ENCODE data around the gene ZCCHC14.
A peak's percentile ranks its signal among the peaks of the same experiment; 100 is the strongest.
"Not testable (repeated sequence)": the region's sequence is repeated elsewhere in the genome, so short reads cannot be mapped to it uniquely, and the experiment has no call there.

The ZCCHC14 gene

DNA sequence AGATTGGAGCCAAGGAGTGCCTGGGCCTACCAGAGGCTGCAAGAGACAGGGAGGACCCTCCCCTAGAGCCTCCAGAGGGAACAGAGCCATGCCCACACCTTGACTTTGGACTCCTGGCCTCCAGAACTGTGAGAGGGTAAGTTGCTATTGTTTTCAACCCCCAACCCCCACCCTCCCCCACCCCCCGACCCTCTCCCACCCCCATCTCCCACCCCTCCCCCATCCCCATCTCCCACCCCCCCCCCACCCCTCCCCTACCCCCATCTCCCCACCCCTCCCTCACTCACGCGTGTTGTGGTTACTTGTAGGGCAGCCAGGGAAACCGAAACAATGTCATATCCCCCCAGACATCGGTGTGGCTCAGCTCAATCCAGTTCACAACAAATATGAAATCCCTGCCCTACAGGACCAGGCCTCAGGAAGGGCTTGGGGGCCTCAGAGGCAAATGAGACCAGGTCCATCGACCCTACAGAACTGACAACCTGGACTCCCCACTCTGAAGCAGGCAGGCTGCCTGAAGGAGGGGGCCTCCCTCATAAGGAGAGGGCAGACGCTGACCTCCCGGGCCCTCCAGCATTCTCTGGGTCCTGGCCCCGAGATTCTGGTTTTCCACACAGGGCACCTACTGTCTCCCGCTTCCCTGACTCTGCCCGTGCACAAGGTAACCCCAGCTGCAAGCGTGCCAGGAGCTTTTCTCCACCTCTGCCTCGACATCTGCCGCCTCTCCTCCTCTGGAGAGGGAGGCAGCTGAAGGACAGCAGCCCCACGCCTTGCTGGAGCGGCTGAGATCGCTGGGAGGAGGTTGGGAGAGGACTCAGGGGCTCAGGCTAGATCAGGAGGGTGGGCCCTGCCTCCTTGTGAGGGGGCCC lies 3.0 kb upstream of the ZCCHC14 start:
- DNase-seq: no peak

DNA sequence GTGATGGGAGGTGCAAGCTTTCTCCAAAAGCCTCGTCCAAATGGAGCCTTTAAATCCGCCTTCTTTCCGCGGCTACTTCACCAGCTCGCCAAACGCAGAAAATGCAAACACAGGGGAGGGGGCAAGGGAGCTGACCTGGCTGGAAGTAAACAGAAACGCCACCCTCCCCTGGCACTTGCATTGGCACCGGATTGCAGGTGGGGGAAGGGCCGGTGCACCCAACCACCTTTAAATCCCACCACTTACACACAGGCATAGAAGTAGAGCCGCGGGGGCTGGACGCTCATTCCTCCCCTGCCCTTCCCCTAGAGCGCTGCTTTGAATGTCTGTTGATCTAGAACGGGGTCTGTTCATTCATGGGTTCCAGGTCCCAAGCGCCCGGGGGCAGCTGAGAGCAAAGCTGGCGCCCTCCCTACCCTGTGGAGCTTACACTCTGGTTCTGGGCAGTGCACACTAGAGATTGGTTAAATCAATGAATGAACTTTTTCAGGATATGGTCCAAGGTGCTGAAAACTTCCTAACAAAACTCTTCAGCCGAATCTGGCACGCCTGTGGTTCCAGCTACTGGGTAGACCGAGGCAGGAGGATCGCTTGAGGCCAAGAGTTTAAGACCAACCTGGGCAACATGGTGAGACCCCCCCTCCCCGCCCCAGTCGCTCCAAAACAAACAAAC lies 920 bp upstream of the ZCCHC14 start:
- DNase-seq: no peak

DNA sequence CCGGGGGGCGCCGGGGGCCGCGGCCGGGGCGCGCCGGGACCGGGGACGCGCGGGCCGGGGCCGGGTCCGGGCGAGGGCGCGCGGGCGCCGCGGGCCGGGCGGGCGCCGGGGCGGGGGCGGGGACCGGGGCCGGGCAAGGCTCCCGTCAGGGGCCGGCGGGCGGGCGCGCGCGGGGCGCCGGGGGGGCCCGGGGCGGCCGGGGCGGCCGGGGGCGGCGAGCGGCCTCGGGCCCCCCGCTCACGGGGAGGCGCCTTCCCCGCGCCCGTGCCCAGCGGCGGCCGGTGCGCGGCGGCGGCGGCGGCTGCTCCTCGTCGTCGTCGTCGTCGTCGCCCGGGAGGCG lies 563 bp downstream of the ZCCHC14 start:
- DNase-seq: no peak

DNA sequence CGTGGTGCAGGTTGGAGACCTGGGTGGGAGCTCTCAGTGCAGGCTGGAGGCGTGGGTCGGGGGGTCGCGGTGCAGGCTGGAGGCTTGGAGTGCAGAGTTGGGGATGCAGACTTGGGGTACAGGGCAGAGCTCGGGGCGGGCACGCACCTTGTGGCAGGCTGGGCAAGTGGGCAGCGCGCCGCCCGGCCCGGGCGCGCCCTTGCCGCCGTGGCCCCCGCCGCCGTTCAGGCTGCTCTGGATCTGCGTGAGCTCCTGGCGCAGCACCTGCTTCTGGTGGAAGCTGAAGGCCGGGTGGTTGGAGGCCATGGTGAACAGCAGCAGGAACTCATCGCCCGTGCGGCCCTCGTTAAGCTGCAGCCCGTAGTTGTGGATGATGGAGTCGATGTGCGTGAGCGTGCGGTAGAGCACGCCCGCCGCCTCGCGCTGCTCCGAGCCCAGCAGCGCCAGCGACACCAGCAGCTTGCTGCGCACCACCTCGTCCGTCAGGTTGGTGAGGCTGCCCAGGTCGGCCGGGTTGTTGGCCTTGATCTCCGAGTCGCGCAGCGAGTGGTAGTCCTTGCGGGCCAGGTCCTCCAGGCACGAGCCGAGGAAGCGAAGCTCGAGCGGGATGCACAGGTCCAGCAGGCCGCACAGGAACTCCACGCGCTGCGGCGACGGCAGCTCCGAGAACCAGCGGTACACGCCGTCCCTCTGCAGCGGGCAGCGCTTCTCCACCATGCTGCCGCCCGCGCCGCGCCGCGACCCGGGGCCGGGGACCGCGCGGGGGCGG lies 1.1 kb downstream of the ZCCHC14 start:
- DNase-seq: peak; percentile 36

DNA sequence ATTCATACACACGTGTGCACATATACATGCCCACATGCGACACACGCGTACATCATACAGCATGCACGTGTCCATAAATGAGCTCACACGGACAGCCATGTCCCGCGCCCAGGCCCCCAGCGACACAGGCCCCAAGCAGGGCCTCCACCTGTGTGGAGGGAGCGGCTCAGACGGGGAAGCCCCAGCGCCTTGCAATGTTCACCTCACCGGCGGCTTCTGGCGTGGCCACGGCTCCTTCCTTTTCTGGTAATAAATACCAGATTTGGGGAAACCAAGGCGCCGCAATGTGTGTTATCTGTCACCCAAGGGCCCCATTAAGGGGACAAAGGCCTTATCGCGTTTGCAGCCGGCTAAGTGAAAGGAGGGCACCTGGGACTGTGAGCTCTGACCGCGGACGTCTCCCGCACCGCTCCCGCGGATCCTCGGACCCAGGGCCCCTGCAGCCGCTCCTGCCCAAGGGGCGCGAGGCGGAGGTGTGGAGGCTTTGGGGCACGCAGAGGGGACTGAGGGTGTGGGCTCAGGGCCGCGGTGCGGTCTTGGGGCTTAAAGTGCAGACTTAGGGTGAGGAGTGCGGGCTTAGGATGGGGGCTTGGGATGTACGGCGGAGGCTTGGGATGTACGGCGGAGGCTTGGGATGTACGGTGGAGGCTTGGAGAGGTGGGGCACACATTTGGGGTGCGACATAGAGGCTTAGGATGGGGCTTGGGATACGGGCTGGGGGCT lies 1.9 kb downstream of the ZCCHC14 start:
- peak; percentile 68 for DNase-seq

DNA sequence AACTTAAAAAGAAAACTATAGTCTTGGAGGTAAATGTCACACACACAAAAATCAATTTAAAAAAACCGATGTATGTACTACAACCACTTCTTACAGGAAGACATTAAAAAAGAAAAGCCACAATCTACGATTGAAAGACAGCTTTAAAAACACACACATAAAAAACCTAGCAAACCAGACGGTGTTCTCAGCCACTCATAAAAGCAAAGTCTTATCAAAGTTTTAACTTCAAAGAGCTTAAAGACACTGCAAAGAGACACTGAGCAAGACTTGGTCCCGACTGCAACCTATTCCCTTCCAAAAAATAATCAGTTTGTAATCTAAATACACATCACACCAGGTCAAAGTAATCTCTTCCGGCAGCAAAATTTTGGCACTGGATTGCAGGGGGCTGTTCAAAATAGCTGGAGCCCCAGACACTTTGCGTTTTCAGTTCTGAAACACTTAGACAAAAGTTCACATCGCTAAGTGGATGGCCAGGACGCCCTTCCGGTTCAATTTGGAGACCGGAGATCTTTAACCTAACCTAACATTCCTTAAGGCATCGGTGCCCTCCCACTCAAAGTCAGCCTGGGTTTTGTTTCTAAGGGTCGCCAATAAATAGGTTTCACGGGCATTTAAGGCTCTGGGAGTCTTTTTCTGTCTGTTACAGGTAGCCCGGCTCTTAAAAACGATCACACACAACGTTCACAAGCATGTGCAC lies 2.6 kb downstream of the ZCCHC14 start:
- no peak for DNase-seq

DNA sequence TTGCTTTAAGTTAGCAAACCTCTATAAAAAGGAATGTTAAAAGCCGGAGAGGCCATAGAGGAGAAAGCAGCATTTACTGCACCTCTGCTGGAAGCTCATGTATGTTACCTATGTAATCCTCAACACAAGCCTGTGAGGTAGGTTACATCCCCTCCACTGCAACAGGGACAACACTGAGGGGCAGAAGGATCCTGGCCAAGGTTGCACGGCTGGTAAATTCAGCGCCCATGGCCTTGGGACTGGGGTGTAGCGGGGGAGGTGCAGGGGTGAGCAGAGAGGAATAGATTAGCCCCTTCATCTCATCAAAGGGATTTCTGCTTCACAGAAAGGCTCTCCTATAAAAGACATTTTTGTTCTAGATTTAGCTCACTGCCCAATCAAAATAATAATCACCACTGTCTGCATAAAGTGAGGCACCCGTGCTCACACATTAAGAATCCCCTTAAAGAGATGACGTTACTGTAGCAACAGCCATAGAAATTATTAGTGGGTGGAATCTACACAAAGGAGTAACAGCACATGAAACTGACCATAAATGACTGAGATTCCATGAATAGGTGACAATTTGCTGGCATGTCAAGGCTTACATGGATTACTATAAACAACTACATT lies 3.3 kb downstream of the ZCCHC14 start:
- no peak for DNase-seq

DNA sequence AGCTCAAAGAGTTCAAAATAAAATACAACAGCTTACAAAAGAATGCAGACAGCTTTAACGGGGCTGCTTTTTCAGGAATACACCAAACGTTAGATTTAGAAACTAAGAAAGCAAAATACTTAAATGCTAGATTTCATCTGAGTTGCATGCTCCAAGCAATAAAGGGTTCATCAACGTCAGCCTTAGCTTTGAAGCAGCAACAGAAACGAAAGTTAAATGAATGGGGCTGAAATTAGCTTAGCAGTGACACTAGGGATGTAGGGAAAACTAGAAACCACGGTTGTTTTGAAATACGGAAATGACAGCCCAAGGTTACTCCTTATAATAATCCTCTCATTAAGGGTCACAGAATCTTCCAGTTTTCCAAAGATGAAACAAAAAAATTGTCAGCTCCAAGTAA lies 3.9 kb downstream of the ZCCHC14 start:
- not testable (repeated sequence) for DNase-seq

DNA sequence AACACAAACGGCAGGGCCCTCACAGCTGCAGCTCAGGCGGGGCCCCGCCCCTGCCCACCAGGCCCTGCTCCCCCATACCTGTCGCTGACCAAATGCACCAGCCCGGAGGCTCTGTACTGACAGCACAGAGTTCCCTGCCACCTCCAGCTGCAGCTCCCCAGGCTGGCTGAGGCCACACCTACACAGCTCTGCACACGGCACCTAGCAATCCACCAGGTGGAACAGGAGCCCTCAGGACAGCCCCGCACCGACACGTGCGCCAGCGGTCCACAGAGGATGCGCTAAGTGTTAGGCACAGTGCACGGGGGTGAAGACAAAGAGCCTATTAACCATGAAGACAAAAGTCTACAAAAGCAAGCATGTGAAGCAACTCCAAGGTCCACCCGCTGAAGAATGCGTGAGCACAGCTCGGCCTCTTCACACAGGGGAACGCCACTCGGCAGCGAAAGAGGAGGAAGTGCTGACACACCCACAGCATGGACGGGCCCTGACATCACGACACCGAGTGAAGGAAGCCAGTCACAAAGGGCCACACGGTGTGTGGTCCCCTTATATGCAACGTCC lies 5.4 kb downstream of the ZCCHC14 start:
- no peak for DNase-seq

DNA sequence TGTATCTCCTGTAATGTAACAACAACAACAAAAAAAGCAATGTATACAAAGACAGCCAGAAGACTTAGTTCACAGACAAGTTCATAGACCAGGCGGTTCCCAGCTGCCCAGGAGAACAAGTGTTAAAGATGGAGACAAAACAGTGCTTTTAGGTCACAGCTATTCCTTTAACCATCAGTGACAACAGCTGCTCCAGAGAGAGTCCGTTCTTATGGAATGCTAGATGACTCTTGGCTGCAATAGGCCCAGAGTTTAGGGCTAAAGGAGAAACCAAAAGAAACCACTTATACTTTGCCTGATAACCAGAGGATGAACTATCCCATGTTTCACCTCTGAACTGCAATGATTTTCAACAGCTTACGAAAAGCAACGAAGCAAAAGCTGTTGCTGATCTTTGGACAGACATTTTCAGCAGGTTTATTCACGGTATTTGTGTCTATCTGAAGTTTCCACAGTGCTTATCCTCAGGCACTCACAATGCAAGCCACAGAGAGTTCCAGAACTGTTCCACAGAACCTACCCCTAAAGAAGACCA lies 6.0 kb downstream of the ZCCHC14 start:
- no peak for DNase-seq

DNA sequence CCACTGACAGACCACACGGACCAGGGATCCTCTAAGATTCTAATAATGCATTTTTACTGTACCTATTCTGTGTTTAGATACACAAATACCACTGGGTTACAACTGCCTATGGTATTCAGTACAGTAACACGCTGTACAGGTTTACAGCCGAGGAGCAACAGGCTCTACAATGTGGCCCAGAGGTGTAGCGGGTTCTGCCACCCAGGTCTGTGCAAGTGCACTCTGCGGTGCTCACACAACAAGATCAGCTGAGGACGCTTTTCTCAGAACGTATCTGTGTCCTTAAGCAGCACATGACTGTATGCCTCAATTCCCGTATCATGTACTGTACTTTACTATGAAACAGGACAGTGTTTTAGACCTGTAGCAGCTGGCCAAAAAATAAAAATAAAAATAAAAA lies 6.5 kb downstream of the ZCCHC14 start:
- DNase-seq: no peak

DNA sequence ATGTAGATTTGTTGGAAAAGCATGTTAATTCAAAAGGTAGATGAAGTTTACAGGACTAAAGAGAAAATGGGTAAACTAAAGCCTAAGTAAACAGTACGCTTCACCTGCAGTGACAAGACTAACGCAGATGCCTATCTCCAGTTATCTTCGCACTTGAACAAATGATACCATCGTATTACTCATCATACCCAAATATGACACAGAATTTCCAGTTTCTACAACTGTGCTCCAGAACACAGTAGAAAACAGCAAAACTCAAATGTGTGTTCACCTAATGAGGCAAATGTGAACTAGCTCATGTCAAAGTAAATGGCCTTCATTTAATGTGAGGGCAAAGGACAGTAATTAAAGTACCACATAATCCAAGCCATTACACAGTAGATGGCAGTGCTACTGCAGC lies 7.0 kb downstream of the ZCCHC14 start:
- DNase-seq: not testable (repeated sequence)

DNA sequence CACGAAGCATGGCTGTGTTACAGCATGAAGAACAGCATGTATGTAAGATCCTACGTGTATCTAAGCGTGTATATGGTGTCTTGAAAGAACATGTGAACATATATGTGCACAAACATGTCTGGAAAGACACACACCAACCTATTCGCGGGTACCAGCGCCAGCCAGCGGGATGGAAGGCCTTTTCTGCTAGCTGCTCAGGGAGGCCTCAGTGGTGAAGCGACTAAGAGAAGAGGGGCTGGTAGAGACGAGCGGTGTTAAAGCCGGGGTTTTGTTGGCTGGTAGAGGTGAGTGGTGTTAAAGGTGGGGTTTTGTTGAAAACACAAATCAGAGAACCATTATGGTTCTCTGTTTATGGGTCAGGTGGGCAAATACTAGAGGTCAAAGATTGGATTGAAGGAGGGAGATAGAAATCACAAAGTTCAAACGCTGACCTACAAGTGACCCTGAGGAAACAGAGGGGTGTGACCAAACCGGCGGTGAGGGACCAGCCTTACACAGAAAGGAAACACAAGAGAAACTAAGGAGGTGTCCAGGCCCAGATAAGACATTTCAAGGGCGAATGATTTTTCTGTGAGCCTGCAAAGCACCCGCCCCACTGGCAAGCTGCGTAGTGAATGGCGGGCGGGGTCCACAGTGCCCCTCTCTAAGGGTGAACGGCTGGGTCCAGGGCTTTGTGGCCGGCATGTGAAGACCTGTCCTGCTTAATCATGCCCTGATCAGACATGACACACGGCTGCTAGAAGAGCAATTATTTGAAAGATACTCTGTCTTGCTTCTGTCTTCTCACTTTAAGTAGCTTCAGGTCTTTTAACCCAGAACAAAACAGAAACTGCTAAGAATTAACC lies 8.1 kb downstream of the ZCCHC14 start:
- DNase-seq: no peak

DNA sequence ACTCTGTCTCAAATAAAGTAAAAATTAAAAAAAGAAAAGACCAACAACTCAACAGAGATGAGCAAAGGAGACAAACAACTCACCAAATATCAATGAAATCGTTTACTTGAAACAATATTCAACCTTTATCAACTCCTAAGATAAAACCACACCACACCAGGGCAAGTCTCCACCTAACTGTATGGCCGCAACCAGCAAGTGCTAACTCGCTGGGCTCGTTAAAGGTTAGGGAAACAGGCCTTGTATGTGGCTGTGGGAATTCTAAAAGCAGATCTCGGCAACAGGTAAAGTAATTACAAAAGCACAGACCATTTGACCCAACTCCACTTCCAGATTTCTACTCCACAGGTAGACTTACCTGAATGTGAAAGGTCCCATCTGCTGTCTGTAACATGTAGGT lies 9.3 kb downstream of the ZCCHC14 start:
- no peak for DNase-seq

DNA sequence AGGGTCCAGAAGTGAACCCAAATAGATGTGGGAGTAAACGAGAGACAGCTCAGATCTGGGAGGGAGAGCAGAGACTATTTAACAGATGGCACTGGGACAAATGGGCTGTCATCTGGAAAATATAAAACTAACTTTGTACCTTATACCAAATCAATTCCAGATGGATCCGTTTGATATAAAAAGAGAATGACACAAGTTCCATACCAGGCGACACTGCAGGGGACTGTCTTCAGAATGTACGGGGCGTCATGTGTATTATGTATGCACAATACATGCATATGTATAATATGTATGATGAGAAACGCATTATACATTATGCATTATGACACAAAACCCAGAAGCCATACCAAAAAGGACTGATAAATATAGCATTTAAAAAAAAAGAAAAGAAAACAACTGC lies 10.2 kb downstream of the ZCCHC14 start:
- DNase-seq: not testable (repeated sequence)

DNA sequence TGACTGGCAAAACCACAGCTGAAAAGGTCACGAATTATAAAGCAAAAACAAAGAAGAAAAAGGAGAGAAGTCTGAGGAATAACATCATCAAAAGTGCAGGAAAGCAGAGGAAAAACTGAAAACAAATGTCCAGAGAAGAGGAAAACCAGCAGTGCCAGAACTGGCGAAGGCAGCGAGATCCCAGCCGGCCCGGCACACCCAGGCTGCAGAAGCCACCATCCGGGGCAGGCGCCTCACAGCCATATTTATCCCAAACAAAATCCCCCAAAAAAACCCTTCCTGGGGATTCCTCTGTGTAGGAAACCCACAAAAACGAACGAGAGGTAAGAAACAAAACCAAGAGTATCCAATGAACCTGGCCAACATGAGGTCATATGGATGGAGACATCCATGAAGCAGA lies 10.6 kb downstream of the ZCCHC14 start:
- no peak for DNase-seq

DNA sequence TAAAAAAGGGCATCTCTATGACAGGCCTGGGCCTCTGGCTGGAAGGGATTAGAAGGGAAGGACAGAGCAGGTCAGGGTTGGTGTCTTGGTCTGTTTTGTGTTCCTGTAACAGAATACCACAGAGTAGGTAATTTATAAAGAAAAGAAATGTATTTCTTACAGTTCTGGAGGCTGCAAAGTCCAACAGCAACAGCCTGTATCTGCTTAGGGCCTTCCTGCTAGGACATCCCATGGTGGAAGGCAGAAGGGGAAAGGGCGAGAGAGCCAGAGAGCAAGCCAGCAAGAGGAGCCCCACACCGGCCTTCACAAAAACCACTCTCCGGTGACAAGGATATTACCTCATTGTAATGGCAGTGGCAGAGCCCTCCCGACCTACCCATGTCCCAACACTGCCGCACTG lies 11.1 kb downstream of the ZCCHC14 start:
- not testable (repeated sequence) for DNase-seq

DNA sequence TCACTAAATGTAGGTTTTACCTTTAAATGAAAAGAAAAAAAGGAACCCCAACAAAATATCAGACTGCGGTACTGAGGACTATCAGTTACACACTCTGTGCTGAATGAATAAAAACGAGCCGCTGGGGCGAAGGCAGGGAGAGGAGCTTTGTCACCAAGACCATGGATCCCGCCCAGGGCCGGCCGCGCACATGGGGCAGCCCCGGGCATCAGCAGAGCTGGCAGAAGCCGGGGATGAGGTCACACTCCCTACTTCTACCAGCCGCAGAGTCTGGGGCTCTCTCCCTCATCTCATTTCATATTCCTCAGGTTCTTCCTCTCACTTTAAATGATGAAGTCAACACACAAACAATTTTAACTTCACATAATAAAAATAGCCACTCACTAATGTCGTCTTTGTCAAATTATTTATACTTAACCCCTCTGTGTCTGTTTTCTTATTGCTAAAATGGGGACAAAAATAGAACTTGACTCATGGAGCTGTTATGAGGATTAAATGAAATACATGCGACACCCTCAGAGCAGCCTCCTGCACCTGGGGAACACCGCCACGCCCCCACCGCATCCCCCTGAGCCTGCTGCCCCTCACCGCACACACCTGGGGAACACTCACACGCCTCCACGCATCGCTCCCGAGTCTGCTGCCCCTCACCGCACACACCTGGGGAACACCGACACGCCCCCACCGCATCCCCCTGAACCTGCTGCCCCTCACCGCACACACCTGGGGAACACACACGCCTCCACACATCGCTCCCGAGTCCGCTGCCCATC lies 15.4 kb downstream of the ZCCHC14 start:
- DNase-seq: not testable (repeated sequence)

DNA sequence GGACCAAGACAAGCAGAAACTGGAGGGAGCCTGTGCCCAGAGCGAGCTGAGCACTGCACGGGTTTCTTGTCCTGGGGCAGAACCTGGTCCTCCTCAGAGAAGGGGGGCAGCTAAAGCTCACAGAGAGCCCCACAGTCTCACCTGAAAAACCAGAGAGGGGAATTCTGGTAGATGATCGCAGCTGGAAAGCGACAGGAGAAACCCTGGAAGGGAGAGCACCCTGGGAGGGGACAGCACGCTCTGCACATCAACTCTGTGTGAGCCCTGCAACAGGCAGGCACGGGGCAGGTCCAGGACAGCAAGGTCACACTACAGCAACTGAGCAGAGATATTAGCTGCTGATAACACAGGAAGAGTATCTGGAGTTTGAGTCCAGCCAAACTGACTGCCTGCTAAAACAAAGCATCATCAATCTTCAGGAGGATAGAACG lies 18.2 kb downstream of the ZCCHC14 start:
- DNase-seq: no peak

DNA sequence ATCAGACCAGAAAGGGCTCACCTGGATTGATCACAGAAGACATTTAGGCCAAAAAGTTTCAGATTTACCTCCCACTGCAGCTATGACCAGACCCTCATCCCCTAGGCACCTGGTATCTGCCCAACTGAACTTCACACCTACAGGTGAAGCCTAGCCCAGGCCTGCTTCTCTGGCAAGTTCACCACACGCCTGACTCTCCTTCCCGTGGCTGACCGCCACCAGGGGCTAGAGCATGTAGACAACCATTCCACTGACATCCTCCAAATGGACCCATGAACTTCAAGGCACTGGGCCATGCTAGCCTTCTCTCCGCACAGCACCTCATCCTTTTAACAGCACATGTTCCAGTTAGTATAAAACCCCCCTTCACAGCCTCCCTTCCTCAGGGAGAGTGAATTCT lies 18.8 kb downstream of the ZCCHC14 start:
- no peak for DNase-seq
